Measurements from ENCODE around the gene PUM1. TPM values are rescaled to one million over a fixed set of nuclear protein-coding genes. Genes with fewer than 3 reads are reported as not detected.
"Not testable (repeated sequence)": the region's sequence is repeated elsewhere in the genome, so short reads cannot be mapped to it uniquely, and the experiment has no call there.

The PUM1 gene
- polyA plus RNA-seq, 10 donors, result 50.4 to 75.4 (median 57.0) TPM

- peak; percentile 18 to 40 (median 27) for DNase-seq
These were observed 98.7 kb downstream of the PUM1 start for GRCh38 chr1:30966690-30967369.

- DNase-seq, result no peak
These were observed 99.5 kb downstream of the PUM1 start for GRCh38 chr1:30965924-30966599.

- DNase-seq, result no peak
These were observed 100.8 kb downstream of the PUM1 start for GRCh38 chr1:30964706-30965105.

- DNase-seq, result no peak
These were observed 102.7 kb downstream of the PUM1 start for GRCh38 chr1:30962609-30963508.

- no peak for DNase-seq
These were observed 107.8 kb downstream of the PUM1 start for GRCh38 chr1:30957560-30958222.

- DNase-seq, result peak in 1 of 3 donors; percentile 28
These were observed 110.0 kb downstream of the PUM1 start for GRCh38 chr1:30955448-30956015.

GRCh38 chr1:30953685-30954084 is 111.8 kb downstream of the PUM1 start:
- DNase-seq, result no peak

GRCh38 chr1:30952098-30952497 is 113.4 kb downstream of the PUM1 start:
- DNase-seq, result no peak

GRCh38 chr1:30950700-30951099 is 114.8 kb downstream of the PUM1 start:
- no peak for DNase-seq

- DNase-seq, result no peak
These were observed 115.5 kb downstream of the PUM1 start for GRCh38 chr1:30950053-30950452.

GRCh38 chr1:30949487-30949838 is 116.1 kb downstream of the PUM1 start:
- DNase-seq, result not testable (repeated sequence)

- DNase-seq, result not testable (repeated sequence)
These were observed 116.6 kb downstream of the PUM1 start for GRCh38 chr1:30948813-30949486.

- no peak for DNase-seq
These were observed 117.2 kb downstream of the PUM1 start for GRCh38 chr1:30948278-30948677.

- DNase-seq, result no peak
These were observed 118.3 kb downstream of the PUM1 start for GRCh38 chr1:30947212-30947611.

- no peak for DNase-seq
These were observed 123.1 kb downstream of the PUM1 start for GRCh38 chr1:30942326-30942963.

GRCh38 chr1:30940541-30940940 is 125.0 kb downstream of the PUM1 start:
- DNase-seq, result no peak

- no peak for DNase-seq
These were observed 128.9 kb downstream of the PUM1 start for GRCh38 chr1:30936541-30937171.

- not testable (repeated sequence) for DNase-seq
These were observed 129.8 kb downstream of the PUM1 start for GRCh38 chr1:30935758-30936157.

- no peak for DNase-seq
These were observed 130.9 kb downstream of the PUM1 start for GRCh38 chr1:30934613-30935012.

- DNase-seq, result no peak
These were observed 131.7 kb downstream of the PUM1 start for GRCh38 chr1:30933874-30934252.

Measured in muscle of back (tissue), 11 donors.